Esophagus squamous epithelium (tissue), 4 donors: ENCODE data around the gene CXCR5.

ENCODE experiments used
- CTCF ChIP-seq, 6 experiments: fragments of 450-650 bp in 4 of 6; fragments of 200-600 bp in 2 of 6; sonication (generic) in 2 of 6; IDR thresholded peaks; one replicate each; pipeline ENCODE4 v1.5.1; 2016 to 2019; ENCODE audit warnings: antibody characterized with exemption in 6 of 6, mild to moderate bottlenecking in 4 of 6, moderate library complexity in 4 of 6
- POLR2A ChIP-seq, 4 donors: fragments of 450-650 bp; IDR thresholded peaks; one replicate each; pipeline ENCODE4 v1.6.1; 2017; ENCODE audit warnings: antibody characterized with exemption in 4 of 4, mild to moderate bottlenecking in 4 of 4, moderate library complexity in 3 of 4

- TF ChIP-seq CTCF (IDR thresholded peaks at IDR 0.05) (no peak), POLR2A (IDR thresholded peaks at IDR 0.05) (no peak)
Observed at GRCh38 chr11:118841469-118842242, 42.0 kb upstream of the CXCR5 start.
